DOHH2 (cell line): Measurements from ENCODE around the gene ADCY1.

Source experiments
- H3F3A ChIP-seq: fragments of 200-600 bp; sonication (generic), shearing (Covaris generic); 2 replicates; pipeline ENCODE4 v1.6.0; 2016; ENCODE audit warnings: antibody characterized with exemption, mild to moderate bottlenecking; ENCODE audit not compliant: control insufficient read depth, insufficient read depth
- H3K27ac ChIP-seq: fragments of 200-600 bp; sonication (generic); 2 replicates; pipeline ENCODE4 v1.5.1; 2014; ENCODE audit warnings: low read depth, mild to moderate bottlenecking, low read length, moderate library complexity
- H3K27me3 ChIP-seq: fragments of 200-600 bp; sonication (generic); 2 replicates; pipeline ENCODE4 v1.6.1; 2014; ENCODE audit warnings: mild to moderate bottlenecking, low read length, mixed read lengths; ENCODE audit not compliant: control insufficient read depth
- H3K36me3 ChIP-seq: fragments of 200-600 bp; sonication (generic); 2 replicates; pipeline ENCODE4 v1.6.1; 2014; ENCODE audit warnings: mild to moderate bottlenecking, low read length, moderate library complexity, mixed read lengths; ENCODE audit not compliant: control insufficient read depth
- H3K4me1 ChIP-seq: fragments of 200-600 bp; sonication (generic); 2 replicates; pipeline ENCODE4 v1.6.1; 2014; ENCODE audit warnings: mild to moderate bottlenecking, low read length, mixed read lengths; ENCODE audit not compliant: control insufficient read depth
- H3K4me2 ChIP-seq: fragments of 200-600 bp; sonication (generic); 2 replicates; pipeline ENCODE4 v1.6.0; 2014; ENCODE audit warnings: mild to moderate bottlenecking, low read length, moderate library complexity
- H3K4me3 ChIP-seq: fragments of 200-600 bp; sonication (generic); 2 replicates; pipeline ENCODE4 v1.5.1; 2014; ENCODE audit warnings: mild to moderate bottlenecking, low read length, mixed read lengths
- H3K79me2 ChIP-seq: fragments of 200-600 bp; sonication (generic); 2 replicates; pipeline ENCODE4 v1.6.1; 2014; ENCODE audit warnings: mild to moderate bottlenecking, low read length, mixed read lengths; ENCODE audit not compliant: control insufficient read depth
- H3K9me2 ChIP-seq: fragments of 200-600 bp; sonication (generic); replicated peaks from 2 replicates; pipeline ENCODE4 v1.6.1; 2014; ENCODE audit warnings: mild to moderate bottlenecking, low read length, mixed read lengths; ENCODE audit not compliant: control insufficient read depth
- H3K9me3 ChIP-seq: fragments of 200-600 bp; sonication (generic); 2 replicates; pipeline ENCODE4 v1.6.1; 2014; ENCODE audit warnings: antibody characterized with exemption, low read length, mixed read lengths; ENCODE audit not compliant: control insufficient read depth, insufficient read depth
- H4K20me1 ChIP-seq: fragments of 200-600 bp; sonication (generic); 2 replicates; pipeline ENCODE4 v1.6.0; 2014; ENCODE audit warnings: low read depth, mild to moderate bottlenecking, antibody characterized with exemption, low read length, moderate library complexity; ENCODE audit not compliant: control insufficient read depth, insufficient read depth
- CTCF ChIP-seq: fragments of 200-600 bp; sonication (generic); IDR thresholded peaks from one replicate; pipeline ENCODE4 v1.5.1; 2014; ENCODE audit warnings: antibody characterized with exemption, mild to moderate bottlenecking, low read depth, low read length; ENCODE audit not compliant: poor library complexity, severe bottlenecking
- EZH2phosphoT487 ChIP-seq: fragments of 200-600 bp; sonication (generic); IDR thresholded peaks from 2 replicates; pipeline ENCODE4 v1.6.1; 2017; ENCODE audit warnings: borderline replicate concordance, mild to moderate bottlenecking, antibody characterized with exemption, low read length, moderate library complexity, mixed read lengths

The ADCY1 gene

GRCh38 chr7:45710271-45711160 is 136.3 kb downstream of the ADCY1 start:
- no peaks in the 10 kb centered on the region for H3K79me2 ChIP-seq
- no peak overlapping the region for H3K4me2 ChIP-seq
- no peaks in the 10 kb centered on the region for H4K20me1 ChIP-seq
- no peaks in the 10 kb centered on the region for H3F3A ChIP-seq
- H3K9me3 ChIP-seq: no peaks in the 10 kb centered on the region
- no peak for TF ChIP-seq EZH2phosphoT487
- TF ChIP-seq CTCF: no peak
- peaks cover 17% of the 10 kb centered on the region for H3K27me3 ChIP-seq
- no peaks in the 10 kb centered on the region for H3K4me1 ChIP-seq
- no peak overlapping the region for H3K4me3 ChIP-seq
- H3K36me3 ChIP-seq: no peaks in the 10 kb centered on the region
- no peaks in the 10 kb centered on the region for H3K9me2 ChIP-seq
- no peak overlapping the region for H3K27ac ChIP-seq

GRCh38 chr7:45711161-45711490 is 137.0 kb downstream of the ADCY1 start:
- H3K4me3 ChIP-seq: no peak overlapping the region
- H3F3A ChIP-seq: no peaks in the 10 kb centered on the region
- no peak overlapping the region for H3K27ac ChIP-seq
- no peak for TF ChIP-seq EZH2phosphoT487
- TF ChIP-seq CTCF: no peak
- no peaks in the 10 kb centered on the region for H4K20me1 ChIP-seq
- H3K4me2 ChIP-seq: no peak overlapping the region
- no peaks in the 10 kb centered on the region for H3K9me2 ChIP-seq
- no peaks in the 10 kb centered on the region for H3K9me3 ChIP-seq
- H3K4me1 ChIP-seq: no peaks in the 10 kb centered on the region
- H3K27me3 ChIP-seq: peaks cover 12% of the 10 kb centered on the region
- no peaks in the 10 kb centered on the region for H3K79me2 ChIP-seq
- no peaks in the 10 kb centered on the region for H3K36me3 ChIP-seq

- Histone ChIP-seq H3K4me3 (no peak overlapping the region), H3K36me3 (no peaks in the 10 kb centered on the region), H3K9me3 (no peaks in the 10 kb centered on the region), H3K9me2 (no peaks in the 10 kb centered on the region), H3K4me1 (no peaks in the 10 kb centered on the region), H3K4me2 (no peak overlapping the region), H3K27ac (no peak overlapping the region), H4K20me1 (no peaks in the 10 kb centered on the region), H3F3A (no peaks in the 10 kb centered on the region), H3K27me3 (peaks cover 5% of the 10 kb centered on the region; the same call in 1 of the 2 replicates), H3K79me2 (no peaks in the 10 kb centered on the region)
- TF ChIP-seq CTCF (no peak), EZH2phosphoT487 (no peak)
These were observed 138.0 kb downstream of the ADCY1 start for GRCh38 chr7:45712057-45712689.
